Renal pelvis (tissue), 4 donors: ENCODE results near the gene FTSJ1. TPM values are rescaled to one million over a fixed set of nuclear protein-coding genes. Genes with fewer than 3 reads are reported as not detected.

Experiments
- DNase-seq: peaks from one replicate; pipeline ENCODE4 v3.0.0-alpha.2; 2013
- polyA plus RNA-seq, 3 donors: library from polyadenylated mRNA; unstranded; fragments of 120-200 nt; gene quantifications; one replicate each; pipeline ENCODE4 v1.2.1, GENCODE V29; 2013; ENCODE audit not compliant: insufficient read length in 3 of 3

FTSJ1 gene
- polyA plus RNA-seq, 3 donors = 34.8 to 40.2 (median 39.5) TPM

DNA sequence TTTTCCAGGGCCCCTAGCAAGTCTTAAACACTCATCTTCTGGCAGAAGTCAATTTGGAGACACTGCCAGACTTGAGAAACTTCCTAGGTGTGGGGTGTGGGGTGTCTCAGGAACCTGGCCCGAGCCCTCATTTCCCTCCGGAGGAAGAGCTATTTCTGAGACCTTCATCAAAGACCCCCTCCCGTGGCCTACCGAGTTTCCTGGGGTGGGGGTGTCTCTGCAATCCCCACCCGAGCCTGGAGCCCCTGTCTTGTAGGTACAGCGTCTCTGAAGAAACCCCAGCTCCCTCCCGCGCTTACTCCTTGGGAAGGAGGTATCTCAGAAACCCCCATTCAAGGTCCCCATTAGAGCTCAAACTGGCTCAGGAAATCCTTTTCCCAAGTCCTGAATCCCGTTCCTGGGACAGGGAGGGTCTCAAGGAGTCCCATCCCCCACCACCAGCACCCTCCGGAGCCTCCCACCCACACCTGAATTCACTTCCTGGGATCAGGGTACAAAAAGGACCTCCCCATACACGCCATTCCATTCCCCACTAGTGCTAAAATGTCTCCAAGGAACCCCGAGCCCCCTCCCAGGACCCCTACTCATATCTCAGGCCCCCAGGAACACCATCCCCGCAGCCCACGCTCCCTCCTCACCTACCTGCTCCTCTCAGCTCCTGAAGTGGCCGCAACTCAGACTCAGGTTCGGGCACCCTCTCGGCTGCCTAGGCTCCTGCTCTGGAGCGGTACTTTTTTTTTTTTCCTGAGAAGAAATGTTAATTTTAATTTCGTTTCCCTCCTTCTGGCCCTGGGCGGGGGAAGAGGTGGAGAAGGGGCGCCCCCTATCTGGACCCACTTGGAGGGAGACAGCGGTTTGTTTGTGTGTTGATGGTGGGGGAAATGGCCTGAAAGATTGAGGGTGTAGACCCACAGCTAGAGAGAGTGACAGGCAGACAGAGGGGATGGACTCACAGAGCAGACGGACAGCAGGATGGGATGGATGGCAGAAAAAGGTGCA, 7.0 kb upstream of the FTSJ1 start:
- DNase-seq = no peak

GRCh38 chrX:48470110-48470832, 5.7 kb upstream of the FTSJ1 start, which contains the start of gene SLC38A5:
Gene SLC38A5 (minus strand): TSS chrX:48470260. CDS start chrX:48467924, 2,336 bp downstream.
- no peak for DNase-seq

DNA sequence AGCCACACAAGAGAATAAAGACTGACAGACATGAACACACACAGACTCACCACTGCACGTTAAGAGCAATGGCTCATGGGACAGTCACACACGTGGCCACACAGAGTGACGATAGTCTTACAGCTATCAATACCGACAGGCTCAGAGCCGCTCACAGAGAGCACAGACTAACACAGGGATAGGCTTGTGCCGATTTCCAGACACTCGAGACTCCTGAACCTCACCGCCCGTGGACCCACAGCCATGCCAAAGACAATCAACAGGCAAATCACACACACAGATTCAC, 5.2 kb upstream of the FTSJ1 start:
- DNase-seq = no peak

GRCh38 chrX:48471504-48471903, 4.5 kb upstream of the FTSJ1 start:
- DNase-seq = no peak

DNA sequence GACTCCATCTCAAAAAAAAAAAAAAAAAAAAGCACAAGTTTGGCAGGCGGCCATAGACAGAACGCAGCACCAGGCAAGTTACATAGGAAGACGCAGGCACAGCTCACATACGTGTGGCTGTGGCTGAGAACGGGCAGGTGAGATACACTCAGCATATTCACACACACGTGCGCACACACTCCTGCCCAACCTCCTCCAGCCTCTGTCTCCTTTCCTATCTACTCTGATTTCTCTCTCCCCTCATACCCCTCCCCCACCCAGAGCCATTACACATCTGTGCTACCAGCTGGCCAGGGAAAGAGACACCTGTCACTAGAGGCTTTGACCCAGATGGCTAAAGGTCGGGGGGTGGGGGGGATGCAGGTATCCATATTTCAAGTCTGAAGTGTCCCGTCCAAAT, 3.8 kb upstream of the FTSJ1 start:
- no peak for DNase-seq

GRCh38 chrX:48472851-48473703, 2.9 kb upstream of the FTSJ1 start:
- DNase-seq = no peak

GRCh38 chrX:48473704-48473990, 2.4 kb upstream of the FTSJ1 start:
- DNase-seq = no peak

DNA sequence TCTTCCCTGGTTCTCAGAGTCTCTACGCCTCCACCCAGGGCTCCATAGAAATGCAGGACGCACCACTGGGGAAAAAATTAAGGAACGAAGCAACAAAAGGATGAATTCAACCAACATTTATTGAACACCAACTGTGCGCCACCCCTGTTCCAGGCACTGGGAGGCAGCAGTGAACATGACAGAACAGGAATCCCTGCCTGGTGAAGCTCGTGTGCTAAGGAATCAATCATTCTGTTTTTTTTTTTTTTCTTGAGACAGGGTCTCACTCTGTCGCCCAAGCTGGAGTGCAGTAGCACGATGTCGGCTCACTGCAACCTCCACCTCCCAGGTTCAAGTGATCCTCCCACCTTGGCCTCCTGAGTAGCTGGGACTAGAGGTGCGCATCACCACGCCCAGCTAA, 1.9 kb upstream of the FTSJ1 start:
- DNase-seq = no peak

GRCh38 chrX:48474581-48474980, 1.4 kb upstream of the FTSJ1 start:
- no peak for DNase-seq

DNA sequence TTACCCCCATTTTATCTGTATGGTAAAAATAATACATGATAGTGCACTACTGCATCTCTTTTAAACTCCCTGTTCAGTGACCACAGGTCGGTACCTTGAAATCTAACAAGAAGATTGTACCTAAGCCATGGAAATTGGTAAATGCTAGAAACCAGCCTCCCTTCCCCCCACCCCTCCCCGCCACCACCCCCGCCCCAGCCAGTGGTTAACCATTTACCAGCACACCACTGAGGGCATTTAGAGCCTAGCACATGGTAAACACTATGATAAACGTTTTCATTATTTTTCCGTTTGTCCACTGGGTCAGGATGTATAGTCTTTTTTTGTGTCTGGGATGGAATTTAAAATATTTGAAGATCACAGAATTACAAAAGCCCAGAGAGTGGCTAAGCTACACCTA, 703 bp upstream of the FTSJ1 start:
- no peak for DNase-seq

GRCh38 chrX:48476919-48477318, 920 bp downstream of the FTSJ1 start:
- no peak for DNase-seq

DNA sequence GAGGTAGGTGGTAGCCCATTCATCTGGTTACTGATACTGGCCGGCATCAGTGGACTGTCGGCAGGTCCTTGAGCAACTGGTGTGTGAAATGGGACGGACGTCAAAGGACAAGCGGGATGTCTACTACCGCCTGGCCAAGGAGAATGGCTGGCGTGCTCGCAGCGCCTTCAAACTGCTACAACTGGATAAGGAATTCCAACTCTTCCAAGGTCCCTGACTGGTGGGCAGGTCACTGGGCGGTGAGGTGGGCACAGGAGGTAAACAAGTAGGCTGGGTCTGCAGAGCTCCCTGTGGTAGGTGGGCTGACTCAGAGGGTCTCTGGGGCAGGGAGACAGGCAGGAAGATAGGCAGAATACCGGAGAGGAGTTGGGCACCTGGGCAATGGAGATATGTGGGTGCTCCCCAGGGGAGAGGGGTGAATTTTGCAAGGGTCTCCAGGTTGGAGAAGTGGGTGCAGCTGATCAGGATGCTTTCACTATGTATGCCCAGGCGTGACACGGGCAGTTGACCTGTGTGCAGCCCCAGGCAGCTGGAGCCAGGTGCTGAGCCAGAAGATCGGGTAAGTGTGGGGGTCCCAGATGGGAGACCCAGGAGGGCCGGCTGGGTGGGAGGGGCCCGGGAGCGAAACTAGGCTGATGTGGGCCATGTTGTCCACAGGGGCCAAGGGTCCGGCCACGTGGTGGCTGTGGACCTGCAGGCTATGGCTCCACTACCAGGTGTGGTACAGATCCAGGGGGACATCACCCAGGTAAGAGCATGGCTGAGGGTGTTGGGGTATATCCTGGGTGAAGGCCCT, 2.2 kb downstream of the FTSJ1 start:
- DNase-seq = no peak

DNA sequence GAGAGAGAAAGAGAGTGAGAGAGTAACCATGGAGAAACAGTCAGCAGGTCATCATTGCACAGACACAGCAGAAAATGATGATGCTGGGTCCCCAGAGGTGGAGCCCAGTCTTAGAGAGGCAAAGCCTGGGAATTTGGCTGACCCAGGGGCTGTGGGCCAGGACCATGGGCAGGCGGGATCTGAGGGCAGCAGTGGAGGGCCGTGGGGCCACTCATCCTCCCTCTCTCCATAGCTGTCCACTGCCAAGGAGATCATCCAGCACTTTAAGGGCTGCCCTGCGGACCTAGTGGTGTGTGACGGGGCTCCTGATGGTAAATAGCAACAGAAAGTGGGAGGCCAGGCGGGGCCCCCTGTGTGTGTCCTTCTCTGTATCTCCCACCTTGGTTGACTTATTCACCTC, 2.8 kb downstream of the FTSJ1 start:
- DNase-seq = no peak

GRCh38 chrX:48480142-48480541, 4.1 kb downstream of the FTSJ1 start:
- DNase-seq = no peak

GRCh38 chrX:48480583-48480982, 4.6 kb downstream of the FTSJ1 start:
- DNase-seq = no peak

DNA sequence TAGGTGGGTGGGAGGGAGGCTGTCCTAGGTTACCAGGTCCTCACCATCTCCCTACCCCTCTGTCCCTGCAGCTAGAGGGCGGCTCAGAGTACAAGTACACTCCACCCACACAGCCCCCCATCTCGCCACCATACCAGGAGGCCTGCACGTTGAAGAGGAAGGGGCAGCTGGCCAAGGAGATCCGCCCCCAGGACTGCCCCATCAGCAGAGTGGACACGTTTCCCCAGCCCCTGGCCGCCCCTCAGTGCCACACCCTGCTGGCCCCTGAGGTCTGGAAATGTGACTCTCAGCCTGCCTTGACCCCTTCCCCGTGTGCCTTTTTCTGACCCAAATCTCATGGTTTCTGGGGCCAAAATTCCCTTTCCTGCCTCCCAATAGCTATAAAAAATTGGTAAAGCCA, 6.5 kb downstream of the FTSJ1 start:
- DNase-seq = no peak

GRCh38 chrX:48487362-48487798, 11.4 kb downstream of the FTSJ1 start:
- DNase-seq = no peak

GRCh38 chrX:48488034-48488433, 12.0 kb downstream of the FTSJ1 start:
- no peak for DNase-seq

DNA sequence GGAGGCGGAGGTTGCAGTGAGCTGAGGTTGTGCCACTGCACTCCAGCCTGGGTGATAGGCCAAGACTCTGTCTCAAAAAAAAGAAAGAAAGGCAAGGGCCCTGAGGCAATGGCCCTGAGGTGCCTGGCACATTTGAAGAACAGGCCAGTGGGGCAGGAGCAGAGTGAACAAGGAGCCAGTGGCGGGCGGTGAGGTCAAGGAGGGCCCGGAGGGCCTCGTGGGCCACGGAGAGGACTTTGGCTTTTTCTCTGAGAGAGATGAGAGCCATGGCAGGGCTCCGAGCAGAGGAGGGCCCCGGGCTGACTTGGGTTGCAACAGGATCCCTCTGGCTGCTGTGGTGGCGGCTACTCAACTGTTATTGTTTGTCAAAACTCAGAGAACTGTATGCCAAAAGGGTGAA, 13.3 kb downstream of the FTSJ1 start:
- DNase-seq = no peak

DNA sequence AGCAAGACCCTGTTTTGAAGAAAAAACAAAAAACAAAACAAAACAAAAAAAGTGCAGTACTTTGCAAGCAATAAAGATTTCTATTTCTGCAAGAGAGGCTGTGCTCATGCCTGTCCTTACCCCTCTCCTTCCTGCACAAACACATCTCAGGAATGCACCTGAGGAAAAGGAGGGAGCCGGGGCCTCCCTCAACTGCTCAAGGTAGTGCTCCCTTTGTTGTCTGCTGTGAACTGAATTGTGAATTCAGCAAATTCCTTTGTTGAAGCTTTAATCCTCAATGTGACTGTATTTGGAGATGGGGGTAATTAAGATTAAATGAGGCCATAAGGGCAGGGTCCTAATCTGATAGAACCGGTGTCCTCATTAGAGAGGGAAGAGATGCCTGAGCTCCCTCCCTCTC, 13.9 kb downstream of the FTSJ1 start:
- no peak for DNase-seq

DNA sequence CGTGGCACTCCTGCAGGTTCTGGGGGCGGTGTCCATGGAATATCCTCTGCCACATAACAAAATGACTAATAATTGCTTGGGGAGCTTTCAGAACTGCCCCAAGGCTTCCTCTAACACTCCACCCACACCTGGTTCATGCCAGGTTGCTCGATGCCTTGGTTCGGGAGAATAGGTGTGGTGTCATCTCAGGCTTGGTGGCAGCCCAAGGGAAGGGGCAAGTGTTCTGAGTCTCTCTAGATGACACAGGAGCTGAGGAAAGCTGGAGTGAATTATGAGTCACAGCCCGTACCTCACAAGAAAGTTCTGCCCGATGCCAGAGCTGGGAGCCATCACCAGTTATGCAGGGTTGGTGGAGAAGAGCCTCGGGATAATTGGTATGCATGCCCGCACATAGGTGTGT, 14.7 kb downstream of the FTSJ1 start:
- DNase-seq = no peak

- DNase-seq = no peak
Measured at GRCh38 chrX:48491809-48492208, 15.8 kb downstream of the FTSJ1 start.
